Stimulated activated CD4-positive, alpha-beta T cell treated with anti-CD3 and anti-CD28 coated beads, Interleukin-4, amount 100 ng/mL, for 4 hours (primary cell): ENCODE data around the gene ZBTB40.

Source experiments
- DNase-seq, 2 experiments: peaks; one replicate each; pipeline ENCODE4 v3.0.0-alpha.2; 2020

The ZBTB40 gene

GRCh38 chr1:22563671-22564602, 112.3 kb downstream of the ZBTB40 start:
- DNase-seq: no peak

GRCh38 chr1:22566161-22566560, 114.5 kb downstream of the ZBTB40 start:
- no peak for DNase-seq

GRCh38 chr1:22567197-22567596, 115.5 kb downstream of the ZBTB40 start:
- DNase-seq: no peak

- DNase-seq: no peak
Measured at GRCh38 chr1:22567994-22568393, 116.3 kb downstream of the ZBTB40 start.

GRCh38 chr1:22569269-22569668, 117.6 kb downstream of the ZBTB40 start:
- DNase-seq: no peak

- no peak for DNase-seq
Measured at GRCh38 chr1:22570140-22570909, 118.7 kb downstream of the ZBTB40 start.

GRCh38 chr1:22572818-22573217, 121.2 kb downstream of the ZBTB40 start:
- DNase-seq: no peak

GRCh38 chr1:22573237-22573636, 121.6 kb downstream of the ZBTB40 start:
- no peak for DNase-seq

GRCh38 chr1:22575532-22576149, 124.0 kb downstream of the ZBTB40 start:
- no peak for DNase-seq

- DNase-seq: no peak
Measured at GRCh38 chr1:22576150-22576544, 124.5 kb downstream of the ZBTB40 start.

GRCh38 chr1:22576617-22577016, 125.0 kb downstream of the ZBTB40 start:
- no peak for DNase-seq

- no peak for DNase-seq
Measured at GRCh38 chr1:22578732-22579361, 127.2 kb downstream of the ZBTB40 start.

- DNase-seq: no peak
Measured at GRCh38 chr1:22579541-22580155, 128.0 kb downstream of the ZBTB40 start.
